ENCODE data around the gene CCDC57.
A peak's percentile ranks its signal among the peaks of the same experiment; 100 is the strongest.

CCDC57 gene

DNA sequence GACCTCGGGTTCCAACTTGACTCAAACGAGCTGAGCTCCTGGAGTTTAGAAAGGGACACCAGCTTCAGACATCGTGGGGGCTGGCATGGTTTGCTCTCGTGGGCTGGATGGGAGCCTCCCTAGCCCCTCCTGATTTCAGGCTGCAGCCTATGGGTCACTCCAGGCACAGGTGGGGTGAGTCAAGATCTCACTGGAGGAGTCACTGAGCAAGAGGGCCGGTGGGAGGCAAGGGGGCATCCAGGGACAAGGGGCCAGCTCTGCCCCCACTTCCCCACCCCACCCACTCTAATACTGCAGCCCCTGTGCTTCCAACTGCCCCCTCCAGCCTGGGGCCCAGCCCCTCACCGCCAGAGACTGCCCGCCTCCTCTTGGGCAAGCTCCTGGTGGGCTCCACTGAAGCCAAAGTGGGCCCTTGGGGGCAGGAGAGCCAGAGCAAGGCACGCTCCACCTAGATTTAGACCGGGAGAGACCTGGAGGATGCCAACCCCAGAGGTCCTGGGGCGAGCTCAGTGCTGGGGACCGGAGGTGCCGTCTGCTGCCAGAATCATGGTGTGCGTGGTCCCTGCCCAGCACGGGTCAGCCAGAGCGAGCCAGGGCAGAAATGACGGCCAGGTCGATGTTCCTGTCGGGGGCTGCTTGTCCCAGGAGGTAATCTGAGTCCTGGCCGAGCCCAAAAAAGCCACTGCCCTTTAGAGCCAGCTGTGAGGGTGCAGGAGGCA, 22.6 kb upstream of the CCDC57 start:
- DNase-seq: no peak

DNA sequence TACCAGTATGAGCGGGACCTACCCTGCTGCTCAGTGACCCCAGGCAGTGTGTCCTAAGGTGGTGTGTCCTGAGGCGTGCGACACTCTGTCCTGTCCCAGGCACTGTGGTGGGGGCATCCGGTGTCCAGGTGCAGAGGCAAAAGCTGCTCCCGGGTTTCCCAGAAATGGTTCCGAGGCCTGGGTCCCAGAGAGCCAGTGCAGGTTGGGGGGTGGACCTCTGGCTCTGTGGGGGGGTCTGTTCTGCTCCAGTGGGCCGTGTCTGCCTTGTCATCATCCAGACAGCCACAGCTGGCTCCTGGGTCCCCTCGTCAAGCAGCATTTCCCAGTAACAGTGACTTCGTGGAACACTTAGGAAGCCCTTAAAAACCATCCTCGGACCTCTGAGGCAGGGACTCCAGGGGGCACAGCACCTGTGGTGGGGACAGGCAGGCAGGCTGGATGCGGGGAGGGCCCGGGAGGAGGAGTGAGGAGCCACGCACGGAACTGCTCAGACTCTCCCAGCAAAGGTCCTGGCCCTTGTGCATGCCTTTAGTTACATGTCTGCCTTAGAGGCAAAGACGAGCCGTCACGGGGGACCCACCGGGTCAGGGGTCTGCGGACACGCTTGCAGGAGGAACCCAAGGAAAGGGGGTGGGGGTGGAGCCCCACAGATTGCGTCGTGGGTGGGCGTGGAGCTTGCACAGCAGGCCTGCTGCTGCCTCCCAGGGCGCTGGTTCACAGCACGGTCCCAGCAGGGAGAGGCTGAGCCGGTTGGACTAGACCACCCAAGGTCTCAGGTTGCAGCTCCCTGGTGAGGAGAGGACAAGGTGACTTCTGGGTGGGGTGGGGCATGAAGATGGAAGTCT, 21.8 kb upstream of the CCDC57 start:
- DNase-seq: no peak

DNA sequence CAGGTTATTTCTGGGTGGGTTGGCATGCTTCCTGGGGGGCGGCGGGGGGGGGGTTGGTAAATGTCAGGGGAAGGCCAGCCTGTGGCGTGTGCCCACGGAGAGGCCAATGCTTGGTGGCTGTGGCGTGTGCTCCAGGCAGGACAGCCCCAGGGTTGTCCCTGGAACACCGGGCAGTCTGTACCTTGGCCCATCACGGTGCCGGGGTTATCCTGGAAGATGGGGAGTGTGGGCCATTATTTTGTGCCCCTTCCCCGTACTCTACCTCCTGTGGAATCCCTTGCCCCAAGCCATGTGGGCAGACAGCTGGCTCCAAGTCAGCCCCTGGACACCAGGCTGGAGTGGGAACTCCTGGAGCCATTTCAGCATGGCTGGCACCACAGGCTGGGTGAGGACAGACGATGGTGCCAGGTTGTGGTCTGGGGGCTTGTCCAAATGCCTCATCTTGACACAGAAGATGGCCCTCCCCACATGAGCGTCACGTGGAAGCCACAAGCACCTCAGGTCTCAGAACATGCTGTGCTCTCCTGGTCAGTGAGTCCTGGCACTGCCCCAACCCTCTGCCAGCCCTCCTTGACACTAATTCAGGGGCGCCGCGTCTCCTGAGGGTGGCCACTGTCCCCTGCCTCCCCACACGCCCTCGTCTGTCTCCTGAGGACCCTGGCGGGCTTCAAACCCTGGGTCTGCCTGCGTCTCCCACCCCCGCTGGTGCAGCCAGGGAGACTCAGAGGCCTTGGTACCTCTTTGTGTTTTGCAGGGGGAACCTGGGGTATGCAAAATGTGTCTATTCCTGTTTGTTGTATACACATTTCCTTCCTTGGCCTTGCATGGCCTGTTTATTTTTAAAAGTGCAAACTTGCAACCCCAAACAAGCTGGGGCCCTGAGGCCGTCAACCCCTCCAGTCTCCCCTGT, 20.5 kb upstream of the CCDC57 start:
- DNase-seq: no peak

DNA sequence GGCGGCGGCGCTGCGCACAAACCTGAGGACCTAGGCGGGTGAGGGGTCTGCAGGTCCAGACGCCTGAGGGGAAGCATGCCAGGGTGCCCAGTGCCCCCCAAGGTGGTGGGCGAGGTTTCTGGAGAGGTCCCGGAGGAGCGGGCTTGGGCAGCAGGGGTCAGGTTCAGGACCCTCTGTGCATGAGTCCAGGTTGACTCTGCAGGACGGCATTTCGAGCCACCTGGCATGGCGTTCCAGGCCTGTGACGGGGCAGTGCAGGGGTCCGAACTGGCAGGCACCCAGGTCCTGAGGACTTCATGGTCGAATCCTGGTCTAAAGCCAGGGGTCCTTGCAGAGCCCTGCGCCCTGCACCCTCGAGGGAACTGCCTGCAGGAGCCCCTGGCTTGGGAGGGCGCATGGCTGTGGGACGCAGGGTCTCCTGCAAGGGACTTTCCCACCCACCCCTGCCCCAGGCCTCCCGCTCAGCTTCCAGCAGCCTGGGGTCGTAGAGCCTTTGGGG, 19.7 kb upstream of the CCDC57 start:
- DNase-seq: no peak

DNA sequence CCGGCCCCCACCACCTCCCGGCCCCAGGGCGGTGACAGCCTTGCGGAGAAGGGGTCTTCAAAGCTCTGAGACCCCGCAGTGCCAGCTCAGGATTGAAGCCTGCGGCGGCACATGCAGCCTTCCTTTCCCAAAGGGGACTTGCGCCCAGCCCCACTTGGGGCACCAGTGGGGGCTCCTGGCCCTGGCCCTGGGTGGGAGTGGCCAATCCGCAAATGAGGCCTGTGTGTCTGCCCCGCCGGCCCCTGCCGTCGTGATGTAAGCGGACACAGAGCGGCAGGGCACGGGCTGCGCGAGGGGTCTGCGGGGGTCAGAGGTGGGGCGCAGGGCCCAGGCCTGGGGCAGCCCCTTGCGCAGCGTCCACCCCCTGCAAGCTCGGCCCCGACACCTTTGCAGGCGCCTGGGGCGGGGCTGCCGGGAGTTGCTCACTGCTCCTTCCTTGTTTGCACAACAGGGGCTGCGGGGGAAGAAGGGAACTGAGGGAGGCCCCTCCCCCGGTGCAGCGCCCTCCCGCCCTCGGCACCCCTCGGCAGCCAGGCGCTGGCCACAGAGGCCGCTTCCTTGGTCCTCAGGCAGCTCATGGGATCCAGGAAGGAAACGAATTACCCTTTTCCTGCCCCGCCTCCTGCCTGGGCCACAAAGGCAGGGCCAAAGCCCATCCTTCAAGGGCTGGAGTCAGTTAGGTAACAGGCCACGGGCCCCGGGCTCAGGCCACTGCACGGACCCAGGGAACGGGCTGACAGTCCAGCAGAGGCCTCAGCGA, 19.1 kb upstream of the CCDC57 start:
- peak; percentile 31 for DNase-seq

DNA sequence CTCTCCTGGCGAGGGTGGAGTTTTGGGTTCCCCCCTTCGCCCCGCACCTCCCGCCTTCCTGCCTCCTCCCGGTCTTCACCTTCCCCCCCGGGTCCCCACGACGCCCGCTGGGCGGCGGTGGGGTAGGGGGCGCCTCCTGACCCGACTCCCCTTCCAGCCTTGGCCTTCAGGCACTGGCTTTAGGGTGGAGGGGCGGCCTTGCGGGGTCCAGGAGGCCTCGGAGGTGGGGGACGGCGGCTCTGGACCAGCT, 18.6 kb upstream of the CCDC57 start:
- no peak for DNase-seq

DNA sequence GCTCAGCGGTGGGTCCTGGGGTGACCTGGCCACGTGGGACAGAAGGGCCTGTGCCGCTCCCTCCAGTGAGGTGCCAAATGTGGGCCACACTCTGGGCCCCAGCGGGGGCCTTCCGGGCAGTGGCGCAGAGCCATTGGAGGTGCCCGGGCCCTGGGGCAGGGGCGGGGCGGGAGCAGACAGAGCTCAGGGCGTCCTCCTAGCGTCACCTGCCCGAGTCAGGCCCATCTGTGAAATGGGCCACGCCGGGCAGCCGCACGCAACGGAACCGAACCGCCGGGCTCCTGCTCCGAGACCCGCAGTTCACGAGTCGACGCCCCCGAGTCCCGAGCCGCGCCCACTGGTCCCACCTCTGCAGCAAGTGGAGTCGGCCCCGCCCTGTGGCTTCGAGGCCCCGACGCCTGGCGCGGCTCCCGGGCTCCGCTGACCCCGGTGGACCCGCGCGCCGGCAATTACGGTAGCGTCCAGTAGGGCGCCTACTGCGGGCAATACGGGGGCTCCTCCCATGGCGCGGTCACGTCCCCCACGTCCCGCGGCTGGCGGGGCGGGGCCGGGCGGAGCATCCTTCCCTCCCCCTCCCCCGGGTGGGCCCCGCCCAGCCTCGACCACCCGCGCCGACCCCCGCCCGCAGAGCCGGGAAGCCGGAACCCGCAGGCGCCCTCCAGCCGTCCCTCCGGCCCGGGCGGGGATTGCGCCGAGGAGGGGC, 18.1 kb upstream of the CCDC57 start:
- no peak for DNase-seq

DNA sequence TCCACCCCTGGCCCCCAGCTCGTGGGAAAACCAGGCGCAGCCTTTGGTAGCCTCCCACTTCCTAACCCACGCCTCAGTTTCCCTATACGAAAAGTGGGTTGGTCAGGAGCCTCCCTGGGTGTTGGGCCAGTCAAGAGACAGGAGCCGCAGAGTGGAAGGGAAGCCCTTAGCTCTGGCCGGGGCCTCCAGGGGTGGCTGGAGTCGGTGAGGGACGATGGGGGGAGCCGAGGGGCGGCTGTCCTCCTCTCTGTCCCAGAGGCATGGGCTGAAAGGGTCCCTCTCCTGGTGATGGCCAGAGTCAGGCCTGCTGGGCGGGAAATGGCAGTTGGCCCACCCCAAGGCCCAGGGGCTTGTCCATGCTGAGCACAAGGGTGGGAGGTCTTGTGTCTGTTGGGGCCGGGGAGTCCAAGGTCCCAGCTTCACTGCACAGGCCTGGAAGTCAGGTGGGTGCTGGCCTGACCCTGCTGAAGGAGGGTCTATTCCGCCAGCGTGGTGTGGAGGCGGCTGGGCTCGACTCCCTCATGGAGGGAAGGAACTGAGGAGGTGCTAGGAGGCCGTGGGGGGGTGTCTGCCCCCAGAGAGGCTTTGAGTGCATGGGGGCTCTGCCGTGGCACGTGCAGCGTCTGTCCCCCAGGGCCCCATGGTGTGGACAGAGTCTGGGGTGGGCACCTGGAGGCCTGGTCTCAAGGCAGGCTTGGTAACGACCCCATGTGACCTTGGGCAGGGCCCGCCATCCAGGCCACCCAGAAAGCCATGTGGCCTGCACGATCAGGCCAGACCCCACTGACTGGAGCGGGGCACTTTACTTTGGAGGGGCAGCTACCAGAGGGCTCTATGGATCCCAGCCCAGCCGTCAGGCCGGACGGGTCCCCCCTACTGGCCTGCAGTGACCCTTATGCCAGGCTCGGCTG, 17.3 kb upstream of the CCDC57 start:
- DNase-seq: no peak

DNA sequence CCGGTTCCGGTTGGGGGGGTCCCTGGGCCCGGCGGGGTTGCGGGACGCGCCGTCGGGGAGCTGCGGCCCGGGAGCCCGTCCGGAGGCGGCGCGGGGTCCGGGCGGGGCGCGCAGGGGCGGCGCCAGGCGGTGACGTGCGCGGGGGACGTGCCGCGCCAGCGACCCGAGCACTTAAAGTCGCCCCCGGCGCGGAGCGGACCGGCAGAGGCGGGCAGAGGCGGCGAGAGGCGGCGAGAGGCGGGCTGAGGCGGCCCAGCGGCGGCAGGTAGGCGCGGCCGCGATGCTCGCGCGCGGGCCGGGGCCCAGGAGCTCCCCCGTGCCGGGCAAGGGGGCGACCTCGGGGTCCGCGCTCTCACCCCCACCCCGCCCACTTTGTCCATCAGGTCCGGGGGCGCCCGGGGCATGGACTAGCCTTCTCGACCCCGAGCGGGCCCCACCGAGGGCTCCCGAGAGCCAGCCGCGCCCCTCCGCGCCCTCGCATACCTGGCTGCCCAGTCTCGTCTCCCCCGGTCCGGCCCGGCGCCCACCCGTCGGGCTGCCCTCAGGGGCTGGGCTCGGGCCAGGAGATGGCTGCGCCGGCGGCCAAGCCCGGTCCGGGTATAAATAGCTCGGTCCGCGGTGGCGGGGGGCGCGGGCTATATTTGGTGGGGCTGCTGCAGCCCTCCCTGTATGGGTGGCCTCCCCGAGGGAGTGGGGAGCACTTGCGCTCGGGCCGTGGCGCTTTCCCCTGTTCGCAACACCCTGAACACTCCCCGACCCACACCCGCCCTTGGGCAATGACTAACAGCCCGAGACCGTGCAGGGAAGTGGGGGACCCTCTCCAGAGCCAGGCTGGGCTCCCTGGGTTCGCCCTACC, 16.4 kb upstream of the CCDC57 start, which contains the start of gene SLC16A3:
TSS of gene SLC16A3 (plus strand) at position 201 of the 856 bp plus-strand sequence. CDS start 6,967 bp downstream, outside the sequence.
- no peak for DNase-seq

DNA sequence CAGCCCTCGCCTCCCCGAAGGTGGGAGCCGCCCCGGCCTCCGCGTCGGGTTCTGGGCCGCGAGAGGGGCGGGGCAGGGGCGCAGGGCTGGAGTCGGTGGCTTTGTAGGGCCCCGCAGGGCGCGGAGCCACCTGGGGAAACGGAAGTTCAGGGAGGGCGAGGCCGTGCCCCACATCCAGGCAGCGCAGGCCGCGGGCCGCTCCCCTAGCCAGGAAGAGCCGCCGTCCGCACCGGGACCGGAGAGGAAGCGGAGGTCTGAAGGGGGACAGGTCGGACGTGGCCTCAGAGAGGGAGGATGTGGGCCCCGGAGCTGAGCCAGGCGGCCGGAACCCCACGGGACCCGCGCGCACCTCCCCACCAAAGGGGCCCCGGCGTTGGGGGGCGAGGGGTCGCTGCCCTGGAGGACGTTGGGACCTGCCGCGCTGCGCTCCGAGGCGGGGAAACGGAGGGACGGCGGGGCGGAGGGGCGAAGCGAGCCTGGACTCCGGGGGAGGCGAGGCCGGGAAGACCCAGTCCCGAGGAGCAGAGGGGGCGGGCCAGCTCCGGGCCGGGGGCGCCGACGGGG, 15.7 kb upstream of the CCDC57 start:
- no peak for DNase-seq

DNA sequence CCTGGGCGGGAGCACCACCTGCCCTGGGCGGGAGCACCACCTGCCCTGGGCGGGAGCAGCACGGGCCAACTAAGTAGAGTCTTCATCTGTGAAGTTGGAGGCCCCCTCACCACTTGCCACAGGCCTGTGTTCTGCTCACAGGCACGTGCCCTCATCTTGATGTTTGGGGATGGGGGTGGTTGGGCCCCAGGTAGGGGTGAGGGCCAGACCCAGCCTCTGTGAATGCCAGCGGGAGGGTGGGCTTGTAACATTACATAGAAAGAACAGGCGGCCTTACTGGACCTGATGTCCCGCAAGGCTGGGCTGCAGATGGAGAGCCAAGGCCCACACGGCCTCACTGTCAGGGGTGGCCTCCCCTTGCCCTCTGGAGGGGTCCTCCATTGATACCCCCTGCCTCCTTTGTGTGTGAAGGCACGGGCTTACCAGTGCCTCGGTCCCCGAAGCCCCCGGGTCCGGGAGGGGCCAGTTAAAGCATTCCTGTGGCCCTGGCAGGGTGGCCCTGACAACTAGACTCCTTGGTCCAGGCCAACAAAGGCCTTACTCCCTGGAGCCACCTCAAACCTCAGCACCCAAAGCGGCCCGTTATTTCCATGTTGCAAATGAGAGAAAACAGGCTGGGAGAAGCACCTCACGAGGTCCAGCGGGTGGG, 15.1 kb upstream of the CCDC57 start:
- DNase-seq: no peak

DNA sequence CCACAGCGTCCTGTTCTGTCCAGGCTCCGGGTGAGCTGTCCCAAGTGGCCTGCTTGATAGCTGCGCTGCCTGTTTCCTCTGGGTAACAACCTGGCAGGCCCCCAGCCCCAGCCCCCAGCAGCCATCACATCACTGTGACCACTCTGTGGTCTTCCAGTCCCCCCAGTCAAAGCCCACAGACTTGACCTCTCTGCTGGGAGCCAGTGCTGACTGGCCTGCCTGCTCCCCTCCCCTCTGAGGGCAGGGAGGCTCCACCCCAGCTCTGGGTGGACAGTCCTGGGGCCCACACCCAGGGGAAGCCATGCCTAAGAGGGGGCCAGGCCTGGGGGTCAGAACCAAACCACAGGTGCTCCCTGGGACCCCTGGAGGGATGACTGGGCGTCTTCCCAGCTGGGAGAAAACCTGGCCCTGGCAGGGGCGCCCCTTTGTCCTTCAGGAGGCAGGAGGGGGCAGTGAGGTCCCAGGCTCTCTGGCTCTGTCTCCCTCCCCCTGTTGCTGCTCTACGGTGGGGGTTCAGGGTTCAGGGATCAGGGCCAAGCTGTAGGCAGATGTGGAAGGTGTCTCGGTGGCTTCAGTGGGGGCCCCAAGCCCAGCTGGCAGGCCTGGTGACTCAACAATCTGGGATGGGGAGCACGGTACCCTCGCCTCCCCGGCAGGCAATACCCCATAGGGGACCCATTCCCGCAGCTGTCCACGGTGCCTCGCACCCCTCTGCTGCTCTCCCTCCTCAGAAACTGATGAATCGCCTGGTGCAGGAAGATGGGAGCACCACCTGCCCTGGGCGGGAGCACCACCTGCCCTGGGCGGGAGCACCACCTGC, 14.4 kb upstream of the CCDC57 start:
- no peak for DNase-seq

DNA sequence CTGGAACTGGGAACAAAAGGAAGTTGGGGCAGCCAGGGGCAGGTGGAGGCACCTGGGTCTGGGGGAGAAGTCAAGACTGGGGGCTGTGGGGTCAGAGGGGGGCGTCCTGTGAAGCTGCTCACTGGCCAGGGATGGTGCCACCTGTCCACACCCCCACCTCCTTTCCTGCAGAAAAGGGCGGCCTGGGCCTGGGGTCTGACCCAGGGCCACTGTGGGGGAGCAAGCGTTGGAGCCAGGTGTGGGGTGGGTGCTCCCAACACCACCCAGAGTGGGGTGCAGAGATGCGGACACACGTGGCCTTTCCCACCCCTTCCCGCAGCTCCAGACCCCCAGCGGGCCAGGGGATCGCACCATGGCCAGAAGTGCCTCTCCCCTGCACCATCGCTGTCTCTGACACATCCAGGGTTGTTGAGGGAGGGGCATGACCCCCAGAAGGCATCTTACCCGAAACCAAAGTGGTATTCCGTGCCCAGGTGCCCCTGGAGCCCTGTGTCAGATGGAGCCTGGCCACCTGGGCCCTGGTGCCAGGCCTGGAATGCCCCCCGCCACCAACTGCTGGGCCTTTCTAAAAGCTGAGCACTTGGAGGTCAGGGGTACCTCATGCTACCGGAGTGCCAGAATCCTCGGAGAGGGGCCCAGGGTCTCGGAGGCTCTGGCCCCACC, 13.6 kb upstream of the CCDC57 start:
- DNase-seq: no peak

DNA sequence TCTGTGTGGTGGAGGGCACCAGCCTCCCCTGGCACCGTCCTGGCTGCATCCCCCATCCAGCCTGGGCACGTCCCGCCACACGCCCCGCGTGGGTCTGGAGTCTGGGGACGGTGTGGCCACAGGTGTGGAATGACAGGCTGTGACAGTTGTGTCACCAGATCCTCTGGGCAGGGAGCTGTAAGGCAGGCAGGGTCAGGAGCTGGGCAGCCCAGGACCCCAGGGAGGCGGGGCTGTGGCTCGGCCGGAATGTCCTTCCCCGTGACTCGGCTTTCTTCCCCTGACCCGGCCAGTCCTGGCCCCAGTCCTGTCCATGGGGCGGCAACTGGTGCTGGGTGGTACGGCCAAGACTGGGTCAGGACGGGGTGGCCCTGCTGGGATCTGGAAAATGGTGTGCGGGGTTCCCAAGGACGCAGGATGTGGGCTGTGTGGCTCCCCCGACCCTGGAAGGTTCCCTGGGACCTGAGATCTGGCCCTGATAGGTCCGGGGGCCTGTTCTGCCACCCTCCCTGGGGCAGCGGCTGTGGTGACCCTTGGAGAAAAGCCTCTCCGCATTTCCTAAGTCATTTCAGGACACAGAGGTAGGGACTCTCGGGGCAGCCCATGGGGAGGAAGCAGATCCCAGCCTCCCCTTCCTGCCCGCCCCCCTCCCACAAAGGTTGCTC, 12.9 kb upstream of the CCDC57 start:
- DNase-seq: no peak

DNA sequence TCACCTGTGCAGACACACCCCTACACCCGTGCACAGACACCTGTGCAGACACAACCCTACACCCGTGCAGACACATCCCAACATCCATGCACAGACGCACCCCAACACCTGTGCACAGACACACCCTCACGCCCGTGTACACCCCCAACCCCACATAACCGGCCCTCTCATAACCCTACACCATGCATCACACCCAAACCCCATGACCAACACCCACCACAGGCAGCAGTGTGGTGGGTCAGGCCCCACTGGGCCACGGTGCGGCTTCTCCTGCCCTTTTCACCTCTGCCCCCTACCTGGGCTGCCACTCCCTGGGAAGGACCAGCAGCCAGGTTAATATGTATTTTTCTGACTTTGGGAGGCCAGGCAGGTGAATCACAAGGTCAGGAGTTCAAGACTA, 12.0 kb upstream of the CCDC57 start:
- DNase-seq: no peak

DNA sequence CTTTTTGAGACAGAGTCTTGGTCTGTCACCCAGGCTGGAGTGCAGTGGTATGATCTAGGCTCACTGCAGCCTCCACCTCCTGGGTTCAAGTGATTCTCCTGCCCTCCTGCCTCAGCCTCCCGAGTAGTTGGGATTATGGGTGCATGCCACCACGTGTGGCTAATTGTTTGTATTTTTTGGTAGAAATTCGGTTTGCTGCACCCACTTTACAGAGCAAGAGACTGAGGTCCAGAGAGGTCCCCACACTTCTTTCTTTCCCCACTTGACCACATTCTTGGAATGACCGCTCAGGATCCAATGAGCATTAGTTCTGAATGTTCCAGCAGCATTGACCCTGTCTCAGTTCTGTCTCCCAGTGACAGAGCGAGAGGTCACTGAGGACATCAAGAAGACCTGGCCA, 10.9 kb upstream of the CCDC57 start:
- no peak for DNase-seq

DNA sequence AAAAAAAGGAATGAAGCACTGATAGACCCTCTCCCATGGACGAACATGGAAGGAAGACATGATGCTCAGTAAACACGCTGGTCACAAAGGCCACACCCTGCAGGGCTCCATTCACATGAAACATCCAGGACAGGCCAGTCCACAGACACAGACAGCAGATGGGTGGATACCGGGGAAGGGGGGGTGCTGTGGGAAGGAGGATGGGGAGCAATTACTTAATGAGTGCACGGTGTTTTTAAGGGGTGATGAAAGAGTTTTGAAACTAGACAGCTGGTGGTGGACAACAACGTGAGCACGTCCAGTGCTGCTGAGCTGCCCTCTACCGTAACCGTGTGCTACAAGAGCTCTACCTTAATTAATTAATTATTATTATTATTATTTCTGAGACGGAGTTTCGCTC, 10.2 kb upstream of the CCDC57 start:
- no peak for DNase-seq

Data from NCI-H510A treated with DMSO at 0.1 percent for 48 hours (cell line).